Testis (tissue), 3 donors: ENCODE measurements around the gene MMP25. TPM values are rescaled to one million over a fixed set of nuclear protein-coding genes. Genes with fewer than 3 reads are reported as not detected.
A peak's percentile ranks its signal among the peaks of the same experiment; 100 is the strongest.

ENCODE experiments used
- DNase-seq: peaks from one replicate; pipeline ENCODE4 v3.0.0-alpha.2; 2019
- H3K27ac ChIP-seq, 2 donors: fragments of 200-600 bp; sonication (generic); one replicate each; pipeline ENCODE4 v1.5.1; 2019
- H3K27me3 ChIP-seq: fragments of 200-600 bp; sonication (generic); one replicate; pipeline ENCODE4 v1.5.1; 2019
- H3K36me3 ChIP-seq: fragments of 200-600 bp; sonication (generic); one replicate; pipeline ENCODE4 v1.5.1; 2017; ENCODE audit warnings: low read depth; ENCODE audit errors: missing control alignments
- H3K4me1 ChIP-seq: fragments of 200-600 bp; sonication (generic); one replicate; pipeline ENCODE4 v1.5.1; 2019
- H3K4me3 ChIP-seq, 2 donors: fragments of 200-600 bp; sonication (generic); one replicate each; pipeline ENCODE4 v1.5.1; 2017 to 2019
- H3K9me3 ChIP-seq: fragments of 200-600 bp; sonication (generic); one replicate; pipeline ENCODE4 v1.5.1; 2017
- CTCF ChIP-seq, 3 experiments: fragments of 450-650 bp in 2 of 3; fragments of 200-600 bp in 1 of 3; sonication (generic) in 1 of 3; IDR thresholded peaks; one replicate each; pipeline ENCODE4 v1.5.1; 2016 to 2019; ENCODE audit warnings: antibody characterized with exemption in 3 of 3, mild to moderate bottlenecking in 2 of 3, moderate library complexity in 1 of 3
- POLR2A ChIP-seq: fragments of 450-650 bp; IDR thresholded peaks from one replicate; pipeline ENCODE4 v1.6.1; 2017; ENCODE audit warnings: antibody characterized with exemption, mild to moderate bottlenecking, moderate library complexity
- WGBS, 2 donors: methylation state at CpG; one replicate each; pipeline ENCODE4 v1.1.5; 2018; 5-methylcytosine and 5-hydroxymethylcytosine counted together
- intact Hi-C: fragments of 100-400 bp; cut with DNase I; formaldehyde crosslinking; loops from one replicate; pipeline ENCODE4 v1.15.1; 2023; ENCODE audit warnings: low total_unique reads
- polyA plus RNA-seq: library from polyadenylated mRNA; stranded (reverse); fragments of 350-450 nt; fragmentation: Illumina TruSeq; extraction: RNeasy Lipid Tissue Mini Kit (QIAGEN cat#74804); gene quantifications from one replicate; pipeline ENCODE4 v1.2.3, GENCODE V29; 2014; ENCODE audit warnings: low read depth, low replicate concordance; ENCODE audit not compliant: insufficient read depth
- total RNA-seq, 2 donors: library from RNA; depleted of rRNA; stranded (reverse); fragments of >200 nt; gene quantifications; one replicate each; pipeline ENCODE4 v1.2.3, GENCODE V29; 2016

Gene MMP25
- total and polyA plus RNA-seq, 3 donors from 2014 or later: 0.53 to 1.5 (median 0.62) TPM

- intact Hi-C loops: no loop called here
- peak overlapping the region in 1 of 2 donors; percentile 9 for H3K4me3 ChIP-seq
- no peaks in the 10 kb centered on the region for H3K9me3 ChIP-seq
- WGBS, 2 donors: 30 to 33% methylated on average over 2 to 51 of the region's 58 CpGs
- peak; percentile 88 for DNase-seq
- H3K4me1 ChIP-seq: peaks cover 5% of the 10 kb centered on the region
- no peak overlapping the region for H3K27ac ChIP-seq
- H3K36me3 ChIP-seq: no peaks in the 10 kb centered on the region
- no peaks in the 10 kb centered on the region for H3K27me3 ChIP-seq
- TF ChIP-seq POLR2A (no peak), CTCF (IDR thresholded peaks at IDR 0.05) (peak in 2 of 3 experiments; percentile 50 to 71)
Observed at GRCh38 chr16:3027983-3028715, 18.2 kb upstream of the MMP25 start.

GRCh38 chr16:3028716-3029319 is 17.5 kb upstream of the MMP25 start:
- no peaks in the 10 kb centered on the region for H3K27me3 ChIP-seq
- H3K4me1 ChIP-seq: no peaks in the 10 kb centered on the region
- H3K36me3 ChIP-seq: no peaks in the 10 kb centered on the region
- TF ChIP-seq CTCF (IDR thresholded peaks at IDR 0.05): no peak
- no peak for TF ChIP-seq POLR2A
- H3K27ac ChIP-seq: no peak overlapping the region
- intact Hi-C loops: no loop called here
- WGBS, 2 donors: 23 to 41% methylated on average over 8 to 15 of the region's 15 CpGs
- peak overlapping the region in 1 of 2 donors; percentile 9 for H3K4me3 ChIP-seq
- H3K9me3 ChIP-seq: no peaks in the 10 kb centered on the region
- no peak for DNase-seq

- Histone ChIP-seq H3K4me1 (no peaks in the 10 kb centered on the region), H3K4me3 (no peak overlapping the region), H3K27me3 (no peaks in the 10 kb centered on the region), H3K27ac (no peak overlapping the region), H3K36me3 (no peaks in the 10 kb centered on the region), H3K9me3 (no peaks in the 10 kb centered on the region)
- WGBS, 2 donors: 12 to 18% methylated on average over 31 to 33 of the region's 59 CpGs
- DNase-seq: no peak
- intact Hi-C loops: no loop called here
- TF ChIP-seq POLR2A: no peak
- no peak for TF ChIP-seq CTCF (IDR thresholded peaks at IDR 0.05)
Observed at GRCh38 chr16:3029491-3030221, 16.7 kb upstream of the MMP25 start.

GRCh38 chr16:3030222-3031212 is 15.8 kb upstream of the MMP25 start:
- Histone ChIP-seq H3K27ac (no peak overlapping the region), H3K4me1 (no peaks in the 10 kb centered on the region), H3K9me3 (no peaks in the 10 kb centered on the region), H3K4me3 (no peak overlapping the region), H3K27me3 (no peaks in the 10 kb centered on the region), H3K36me3 (no peaks in the 10 kb centered on the region)
- intact Hi-C loops: no loop called here
- DNase-seq: no peak
- 78 to 80% methylated on average over 12 to 26 of the region's 33 CpGs for WGBS, 2 donors
- no peak for TF ChIP-seq POLR2A
- TF ChIP-seq CTCF (IDR thresholded peaks at IDR 0.05): no peak
